ENCODE data around the gene DAB2IP.

Gene DAB2IP

GRCh38 chr9:121660367-121660766 lies 8.9 kb downstream of the DAB2IP start:
- H3K36me3 ChIP-seq (ENCODE audit: control insufficient read depth, insufficient read depth, low read length): no peaks in the 10 kb centered on the region
- no peaks in the 10 kb centered on the region for H3K4me1 ChIP-seq (ENCODE audit: control insufficient read depth, insufficient read depth, low read length, poor library complexity, severe bottlenecking)
- H3K9me3 ChIP-seq (ENCODE audit: control insufficient read depth, low read length): no peaks in the 10 kb centered on the region
- H3K4me3 ChIP-seq (ENCODE audit: insufficient read depth, low read depth, low read length, poor library complexity, severe bottlenecking): no peak overlapping the region
- H3K27ac ChIP-seq (ENCODE audit: insufficient read depth, low read length, poor library complexity, severe bottlenecking): no peak overlapping the region
- no peaks in the 10 kb centered on the region for H3K27me3 ChIP-seq (replicated peaks; ENCODE audit: control insufficient read depth, insufficient read depth, low read length, poor library complexity, severe bottlenecking)
- DNase-seq: no peak

GRCh38 chr9:121660876-121661275 lies 9.4 kb downstream of the DAB2IP start:
- no peaks in the 10 kb centered on the region for H3K4me1 ChIP-seq (ENCODE audit: control insufficient read depth, insufficient read depth, low read length, poor library complexity, severe bottlenecking)
- H3K36me3 ChIP-seq (ENCODE audit: control insufficient read depth, insufficient read depth, low read length): no peaks in the 10 kb centered on the region
- DNase-seq: no peak
- H3K4me3 ChIP-seq (ENCODE audit: insufficient read depth, low read depth, low read length, poor library complexity, severe bottlenecking): no peak overlapping the region
- H3K27me3 ChIP-seq (replicated peaks; ENCODE audit: control insufficient read depth, insufficient read depth, low read length, poor library complexity, severe bottlenecking): no peaks in the 10 kb centered on the region
- no peak overlapping the region for H3K27ac ChIP-seq (ENCODE audit: insufficient read depth, low read length, poor library complexity, severe bottlenecking)
- H3K9me3 ChIP-seq (ENCODE audit: control insufficient read depth, low read length): no peaks in the 10 kb centered on the region

- Histone ChIP-seq H3K27me3 (replicated peaks; ENCODE audit: control insufficient read depth, insufficient read depth, low read length, poor library complexity, severe bottlenecking) (no peaks in the 10 kb centered on the region), H3K27ac (ENCODE audit: insufficient read depth, low read length, poor library complexity, severe bottlenecking) (no peak overlapping the region)
Observed at GRCh38 chr9:121661328-121661727, 9.9 kb downstream of the DAB2IP start.

GRCh38 chr9:121662359-121662758 lies 10.9 kb downstream of the DAB2IP start:
- no peak for DNase-seq
- Histone ChIP-seq H3K4me3 (ENCODE audit: insufficient read depth, low read depth, low read length, poor library complexity, severe bottlenecking) (no peak overlapping the region), H3K9me3 (ENCODE audit: control insufficient read depth, low read length) (no peaks in the 10 kb centered on the region), H3K4me1 (ENCODE audit: control insufficient read depth, insufficient read depth, low read length, poor library complexity, severe bottlenecking) (no peaks in the 10 kb centered on the region), H3K36me3 (ENCODE audit: control insufficient read depth, insufficient read depth, low read length) (no peaks in the 10 kb centered on the region), H3K27me3 (replicated peaks; ENCODE audit: control insufficient read depth, insufficient read depth, low read length, poor library complexity, severe bottlenecking) (no peaks in the 10 kb centered on the region), H3K27ac (ENCODE audit: insufficient read depth, low read length, poor library complexity, severe bottlenecking) (no peak overlapping the region)

More at GRCh38 chr9:121661328-121661727, 9.9 kb downstream of the DAB2IP start:
- Histone ChIP-seq H3K4me1 (ENCODE audit: control insufficient read depth, insufficient read depth, low read length, poor library complexity, severe bottlenecking) (no peaks in the 10 kb centered on the region), H3K9me3 (ENCODE audit: control insufficient read depth, low read length) (no peaks in the 10 kb centered on the region), H3K36me3 (ENCODE audit: control insufficient read depth, insufficient read depth, low read length) (no peaks in the 10 kb centered on the region), H3K4me3 (ENCODE audit: insufficient read depth, low read depth, low read length, poor library complexity, severe bottlenecking) (no peak overlapping the region)
- DNase-seq: no peak

GRCh38 chr9:121662891-121663580 lies 11.6 kb downstream of the DAB2IP start:
- DNase-seq: no peak
- Histone ChIP-seq H3K36me3 (ENCODE audit: control insufficient read depth, insufficient read depth, low read length) (no peaks in the 10 kb centered on the region), H3K27me3 (replicated peaks; ENCODE audit: control insufficient read depth, insufficient read depth, low read length, poor library complexity, severe bottlenecking) (no peaks in the 10 kb centered on the region), H3K27ac (ENCODE audit: insufficient read depth, low read length, poor library complexity, severe bottlenecking) (no peak overlapping the region), H3K4me1 (ENCODE audit: control insufficient read depth, insufficient read depth, low read length, poor library complexity, severe bottlenecking) (no peaks in the 10 kb centered on the region), H3K4me3 (ENCODE audit: insufficient read depth, low read depth, low read length, poor library complexity, severe bottlenecking) (no peak overlapping the region), H3K9me3 (ENCODE audit: control insufficient read depth, low read length) (no peaks in the 10 kb centered on the region)

GRCh38 chr9:121663591-121663990 lies 12.2 kb downstream of the DAB2IP start:
- H3K27ac ChIP-seq (ENCODE audit: insufficient read depth, low read length, poor library complexity, severe bottlenecking): no peak overlapping the region
- no peaks in the 10 kb centered on the region for H3K36me3 ChIP-seq (ENCODE audit: control insufficient read depth, insufficient read depth, low read length)
- no peak overlapping the region for H3K4me3 ChIP-seq (ENCODE audit: insufficient read depth, low read depth, low read length, poor library complexity, severe bottlenecking)
- no peaks in the 10 kb centered on the region for H3K4me1 ChIP-seq (ENCODE audit: control insufficient read depth, insufficient read depth, low read length, poor library complexity, severe bottlenecking)
- H3K27me3 ChIP-seq (replicated peaks; ENCODE audit: control insufficient read depth, insufficient read depth, low read length, poor library complexity, severe bottlenecking): no peaks in the 10 kb centered on the region
- DNase-seq: no peak
- H3K9me3 ChIP-seq (ENCODE audit: control insufficient read depth, low read length): no peaks in the 10 kb centered on the region

- Histone ChIP-seq H3K4me3 (ENCODE audit: insufficient read depth, low read depth, low read length, poor library complexity, severe bottlenecking) (no peak overlapping the region), H3K27me3 (replicated peaks; ENCODE audit: control insufficient read depth, insufficient read depth, low read length, poor library complexity, severe bottlenecking) (no peaks in the 10 kb centered on the region), H3K36me3 (ENCODE audit: control insufficient read depth, insufficient read depth, low read length) (no peaks in the 10 kb centered on the region), H3K9me3 (ENCODE audit: control insufficient read depth, low read length) (no peaks in the 10 kb centered on the region), H3K4me1 (ENCODE audit: control insufficient read depth, insufficient read depth, low read length, poor library complexity, severe bottlenecking) (no peaks in the 10 kb centered on the region), H3K27ac (ENCODE audit: insufficient read depth, low read length, poor library complexity, severe bottlenecking) (no peak overlapping the region)
- no peak for DNase-seq
Observed at GRCh38 chr9:121666294-121666693, 14.9 kb downstream of the DAB2IP start.

GRCh38 chr9:121667214-121667613 lies 15.8 kb downstream of the DAB2IP start:
- H3K4me1 ChIP-seq (ENCODE audit: control insufficient read depth, insufficient read depth, low read length, poor library complexity, severe bottlenecking): no peaks in the 10 kb centered on the region
- no peaks in the 10 kb centered on the region for H3K9me3 ChIP-seq (ENCODE audit: control insufficient read depth, low read length)
- H3K27me3 ChIP-seq (replicated peaks; ENCODE audit: control insufficient read depth, insufficient read depth, low read length, poor library complexity, severe bottlenecking): no peaks in the 10 kb centered on the region
- no peak for DNase-seq
- H3K36me3 ChIP-seq (ENCODE audit: control insufficient read depth, insufficient read depth, low read length): no peaks in the 10 kb centered on the region
- H3K4me3 ChIP-seq (ENCODE audit: insufficient read depth, low read depth, low read length, poor library complexity, severe bottlenecking): no peak overlapping the region
- no peak overlapping the region for H3K27ac ChIP-seq (ENCODE audit: insufficient read depth, low read length, poor library complexity, severe bottlenecking)

- Histone ChIP-seq H3K4me1 (ENCODE audit: control insufficient read depth, insufficient read depth, low read length, poor library complexity, severe bottlenecking) (no peaks in the 10 kb centered on the region), H3K9me3 (ENCODE audit: control insufficient read depth, low read length) (no peaks in the 10 kb centered on the region), H3K36me3 (ENCODE audit: control insufficient read depth, insufficient read depth, low read length) (no peaks in the 10 kb centered on the region), H3K27me3 (replicated peaks; ENCODE audit: control insufficient read depth, insufficient read depth, low read length, poor library complexity, severe bottlenecking) (no peaks in the 10 kb centered on the region), H3K4me3 (ENCODE audit: insufficient read depth, low read depth, low read length, poor library complexity, severe bottlenecking) (no peak overlapping the region), H3K27ac (ENCODE audit: insufficient read depth, low read length, poor library complexity, severe bottlenecking) (no peak overlapping the region)
- DNase-seq: no peak
Observed at GRCh38 chr9:121667890-121668289, 16.5 kb downstream of the DAB2IP start.

- Histone ChIP-seq H3K36me3 (ENCODE audit: control insufficient read depth, insufficient read depth, low read length) (no peaks in the 10 kb centered on the region), H3K27me3 (replicated peaks; ENCODE audit: control insufficient read depth, insufficient read depth, low read length, poor library complexity, severe bottlenecking) (no peaks in the 10 kb centered on the region), H3K27ac (ENCODE audit: insufficient read depth, low read length, poor library complexity, severe bottlenecking) (no peak overlapping the region), H3K4me1 (ENCODE audit: control insufficient read depth, insufficient read depth, low read length, poor library complexity, severe bottlenecking) (no peaks in the 10 kb centered on the region), H3K4me3 (ENCODE audit: insufficient read depth, low read depth, low read length, poor library complexity, severe bottlenecking) (no peak overlapping the region), H3K9me3 (ENCODE audit: control insufficient read depth, low read length) (no peaks in the 10 kb centered on the region)
- no peak for DNase-seq
Observed at GRCh38 chr9:121670431-121670830, 19.0 kb downstream of the DAB2IP start.

Measured in effector memory CD4-positive, alpha-beta T cell (primary cell).